NCI-H82 (cell line): ENCODE data around the gene MTF1.

ENCODE experiments used
- DNase-seq: peaks from one replicate; lab custom pipeline; 2025; lab: John Stamatoyannopoulos, UW

Gene MTF1

DNA sequence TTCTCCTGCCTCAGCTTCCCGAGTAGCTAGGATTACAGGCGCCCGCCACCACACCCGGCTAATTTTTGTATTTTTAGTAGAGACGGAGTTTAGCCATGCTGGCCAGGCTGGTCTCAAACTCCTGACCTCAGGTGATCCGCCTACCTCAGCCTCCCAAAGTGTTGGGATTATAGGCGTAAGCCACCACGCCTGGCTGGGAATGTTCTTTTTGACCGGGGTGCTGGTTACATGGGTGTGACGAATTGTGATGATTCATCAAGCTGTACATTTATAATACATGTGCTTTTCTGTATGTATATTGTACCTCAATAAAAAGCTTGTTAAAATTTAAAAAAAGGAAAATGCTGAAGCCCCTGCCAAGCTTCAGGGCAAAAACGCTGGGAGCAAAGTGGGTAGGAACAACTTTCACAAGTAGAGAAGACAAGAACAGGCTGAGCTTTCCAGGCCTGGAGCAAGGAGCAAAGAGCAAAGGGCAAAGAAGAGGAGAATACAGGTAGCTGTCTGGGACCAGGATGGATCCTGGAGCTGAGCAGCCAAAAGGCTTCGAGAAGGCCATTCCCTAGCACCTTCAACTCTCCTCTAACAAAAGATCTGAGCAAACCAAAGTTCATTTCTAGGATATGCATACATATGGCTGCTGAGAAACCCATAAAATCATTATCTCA, 30.9 kb downstream of the MTF1 start:
- DNase-seq, result no peak

GRCh38 chr1:37825506-37825905, 33.9 kb downstream of the MTF1 start:
- DNase-seq, result no peak

GRCh38 chr1:37824001-37824400, 35.4 kb downstream of the MTF1 start:
- DNase-seq, result no peak

- DNase-seq, result no peak
Measured at GRCh38 chr1:37822906-37823815, 36.2 kb downstream of the MTF1 start.

- DNase-seq, result no peak
Measured at GRCh38 chr1:37821481-37821880, 37.9 kb downstream of the MTF1 start.

- peak; percentile 74 for DNase-seq
Measured at GRCh38 chr1:37817481-37817880, 41.9 kb downstream of the MTF1 start.

DNA sequence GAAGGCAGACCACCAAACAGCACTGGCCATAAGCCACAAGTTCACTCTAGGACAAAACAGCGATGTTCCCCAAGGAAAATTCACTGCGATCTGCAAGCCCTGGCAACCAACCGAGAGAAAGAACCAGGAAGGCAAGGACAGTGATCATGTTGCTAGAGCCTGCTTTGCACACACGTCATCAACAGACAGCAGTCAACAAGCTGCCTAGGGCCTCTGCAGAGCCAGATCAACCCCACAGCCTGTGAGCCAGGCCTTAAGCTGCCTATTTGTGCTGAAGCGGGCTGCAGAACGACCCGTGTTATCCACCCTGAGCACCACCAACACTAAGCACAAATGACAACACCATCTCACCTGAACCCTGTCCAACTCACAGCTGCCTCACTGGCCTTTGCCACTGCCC, 45.1 kb downstream of the MTF1 start:
- DNase-seq, result no peak

- no peak for DNase-seq
Measured at GRCh38 chr1:37813529-37814145, 45.8 kb downstream of the MTF1 start.

DNA sequence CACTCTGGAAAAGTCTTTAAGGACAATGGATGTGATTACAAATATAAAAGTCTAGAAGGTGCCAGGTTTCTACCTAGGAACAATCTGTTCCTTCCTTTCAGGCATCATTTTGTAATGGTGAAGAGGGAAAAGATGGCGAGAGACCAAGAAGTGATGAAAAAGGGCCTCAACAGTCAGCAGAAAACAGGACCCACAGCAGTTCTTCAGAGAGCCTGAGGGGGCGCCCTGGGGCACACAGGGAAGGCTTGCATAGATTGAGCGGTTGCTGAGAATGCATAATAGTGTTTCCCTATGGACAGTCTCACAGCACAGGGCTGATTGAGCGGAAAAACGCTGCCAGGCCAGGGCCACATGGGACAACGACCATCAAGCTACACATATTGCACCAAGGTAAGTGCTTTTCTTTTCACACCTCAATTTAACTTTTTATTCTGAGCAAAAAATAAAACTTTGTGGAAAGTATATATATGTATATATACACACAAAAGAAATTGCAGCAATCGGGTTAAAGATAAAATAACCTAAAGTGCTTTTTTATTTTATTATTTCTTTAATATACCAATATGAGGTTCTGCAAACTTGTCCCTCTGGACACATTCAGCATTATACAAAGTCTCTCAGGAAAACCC, 48.3 kb downstream of the MTF1 start:
- peak; percentile 93 for DNase-seq

GRCh38 chr1:37809942-37810341, 49.5 kb downstream of the MTF1 start:
- no peak for DNase-seq

- peak; percentile 93 for DNase-seq
Measured at GRCh38 chr1:37808369-37809319, 50.7 kb downstream of the MTF1 start.

GRCh38 chr1:37807555-37808368, 51.6 kb downstream of the MTF1 start, which contains the start of the genes C1orf122 and YRDC:
Gene C1orf122, plus strand, starts transcription at chr1:37807790. Its CDS starts 615 bp downstream, at chr1:37808405.
Gene YRDC, minus strand, starts transcription at chr1:37808208. Its CDS starts 28 bp downstream, at chr1:37808180.
- peak; percentile 98 for DNase-seq

DNA sequence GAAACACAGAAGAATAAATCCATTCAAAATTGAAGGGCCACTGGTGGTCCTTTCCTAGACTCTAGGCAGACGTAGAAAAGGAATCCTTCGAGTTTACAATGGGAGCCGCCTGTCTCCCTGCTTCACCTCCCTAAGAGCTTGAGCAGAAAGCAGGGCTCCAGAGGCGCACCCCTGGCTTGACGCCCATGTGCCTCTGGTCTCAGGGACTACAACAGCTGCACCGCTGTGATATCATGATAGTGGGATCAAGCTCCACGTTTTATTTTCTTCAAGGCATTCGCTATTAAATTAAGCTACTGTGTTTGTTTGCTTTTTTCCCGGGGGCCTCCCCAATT, 52.2 kb downstream of the MTF1 start:
- DNase-seq, result peak; percentile 44

GRCh38 chr1:37802439-37802838, 57.0 kb downstream of the MTF1 start:
- DNase-seq, result no peak

DNA sequence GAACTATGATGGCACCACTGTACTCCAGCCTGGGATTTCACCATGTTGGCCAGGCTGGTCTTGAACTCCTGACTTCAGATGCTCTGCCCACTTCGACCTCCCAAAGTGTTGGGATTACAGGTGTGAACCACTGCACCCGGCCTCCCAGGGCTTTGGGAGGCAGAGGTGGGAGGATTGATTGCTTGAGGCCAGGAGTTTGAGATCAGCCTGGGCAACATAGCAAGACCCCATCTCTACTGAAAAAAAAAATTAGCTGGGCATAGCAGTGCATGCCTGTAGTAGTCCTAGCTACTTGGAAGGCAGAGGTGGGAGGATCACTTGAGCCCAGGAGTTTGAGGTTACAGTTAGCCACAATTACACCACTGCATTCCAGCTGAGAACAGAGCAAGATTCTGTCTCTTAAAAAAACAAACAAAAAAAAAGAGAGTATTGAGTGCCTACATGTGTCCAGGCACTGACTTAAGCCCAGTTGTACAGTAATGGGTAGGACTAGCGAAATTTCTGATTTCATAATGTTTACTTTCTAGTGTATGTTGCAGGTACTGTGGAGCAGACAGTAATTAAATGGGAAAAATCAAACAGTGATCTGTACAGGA, 61.5 kb downstream of the MTF1 start:
- DNase-seq, result no peak

- DNase-seq, result peak; percentile 49
Measured at GRCh38 chr1:37795340-37796125, 63.9 kb downstream of the MTF1 start.

- peak; percentile 63 for DNase-seq
Measured at GRCh38 chr1:37794372-37795339, 64.7 kb downstream of the MTF1 start.
